SK-N-SH (cell line): ENCODE measurements around the gene PPP1R12B. TPM values are rescaled to one million over a fixed set of nuclear protein-coding genes. Genes with fewer than 3 reads are reported as not detected.
"Not testable (repeated sequence)": the region's sequence is repeated elsewhere in the genome, so short reads cannot be mapped to it uniquely, and the experiment has no call there.

Experiments used
- CTCF ChIA-PET: fragments of 300-600, 350-600 bp; formaldehyde crosslinking; extraction: SDS; loops from one replicate; lab custom pipeline; 2021; lab: Yijun Ruan, JAX
- POLR2A ChIA-PET: fragments of 350-600 bp; sonication (Branson Sonifier 250); formaldehyde crosslinking; extraction: SDS; loops from one replicate; lab custom pipeline; 2020; ENCODE audit warnings: antibody characterized with exemption, inconsistent platforms; lab: Yijun Ruan, JAX
- DNase-seq: peaks from one replicate; pipeline ENCODE4 v3.0.0; 2012
- H2AFZ ChIP-seq: fragments of 200-600 bp; sonication (generic); 2 replicates; pipeline ENCODE4 v1.8.1; 2016; ENCODE audit warnings: antibody characterized with exemption, mild to moderate bottlenecking, low read depth
- H3F3A ChIP-seq: fragments of 200-600 bp; sonication (generic); replicated peaks from 2 replicates; pipeline ENCODE3; 2016; ENCODE audit warnings: antibody characterized with exemption, mild to moderate bottlenecking; ENCODE audit not compliant: insufficient read depth
- H3K27ac ChIP-seq, 2 experiments: fragments of 200-500 bp in 1 of 2; fragments of 200-600 bp in 1 of 2; sonication (Bioruptor generic) in 1 of 2; sonication (generic), shearing (Covaris generic) in 1 of 2; 2 replicates each; pipeline versions ENCODE4 v1.5.1 to v1.6.1; 2014 to 2016; ENCODE audit warnings: low read depth in 2 of 2, inconsistent platforms in 1 of 2, low read length in 1 of 2, mild to moderate bottlenecking in 1 of 2, mixed read lengths in 1 of 2
- H3K27me3 ChIP-seq: fragments of 200-600 bp; sonication (generic), shearing (Covaris generic); 2 replicates; pipeline ENCODE4 v1.6.1; 2016; ENCODE audit warnings: mixed run types; ENCODE audit not compliant: insufficient read depth
- H3K36me3 ChIP-seq, 2 experiments: fragments of 200-500 bp in 1 of 2; fragments of 200-600 bp in 1 of 2; sonication (Bioruptor generic) in 1 of 2; sonication (generic) in 1 of 2; replicated peaks in 1 of 2; 2 replicates each; pipeline versions ENCODE3 to v1.5.1; 2014 to 2016; ENCODE audit warnings: low read length in 1 of 2, mild to moderate bottlenecking in 1 of 2; ENCODE audit not compliant: insufficient read depth in 2 of 2, control insufficient read depth in 1 of 2
- H3K4me1 ChIP-seq, 2 experiments: fragments of 200-500 bp in 1 of 2; fragments of 200-600 bp in 1 of 2; sonication (Bioruptor generic) in 1 of 2; sonication (generic), shearing (Covaris generic) in 1 of 2; 2 replicates each; pipeline versions ENCODE4 v1.5.1 to v1.6.1; 2014 to 2016; ENCODE audit warnings: low read depth in 1 of 2, low read length in 1 of 2, mixed run types in 1 of 2; ENCODE audit not compliant: insufficient read depth in 2 of 2, control insufficient read depth in 1 of 2
- H3K4me2 ChIP-seq: fragments of 200-600 bp; sonication (generic), shearing (Covaris generic); 2 replicates; pipeline ENCODE4 v1.6.1; 2017; ENCODE audit warnings: mixed run types
- H3K4me3 ChIP-seq, 2 experiments: fragments of 200-500 bp in 1 of 2; fragments of 200-600 bp in 1 of 2; sonication (Bioruptor generic) in 1 of 2; sonication (generic), shearing (Covaris generic) in 1 of 2; 2 replicates each; pipeline versions ENCODE4 v1.5.1 to v1.8.1; 2014 to 2016; ENCODE audit warnings: low read depth in 2 of 2, inconsistent platforms in 1 of 2, low read length in 1 of 2, mild to moderate bottlenecking in 1 of 2, mixed read lengths in 1 of 2, moderate library complexity in 1 of 2
- H3K79me2 ChIP-seq: fragments of 200-600 bp; sonication (generic); 2 replicates; pipeline ENCODE4 v1.8.1; 2017; ENCODE audit warnings: mild to moderate bottlenecking; ENCODE audit not compliant: insufficient read depth
- H3K9ac ChIP-seq: fragments of 200-600 bp; sonication (generic); 2 replicates; pipeline ENCODE4 v1.6.1; 2017; ENCODE audit warnings: mixed run types
- H3K9me2 ChIP-seq: fragments of 200-600 bp; sonication (generic); 2 replicates; pipeline ENCODE4 v1.6.1; 2017; ENCODE audit warnings: mixed run types
- H3K9me3 ChIP-seq: fragments of 200-600 bp; sonication (generic); 2 replicates; pipeline ENCODE4 v1.6.1; 2017; ENCODE audit warnings: mixed run types, mild to moderate bottlenecking, moderate library complexity
- H4K20me1 ChIP-seq: fragments of 200-600 bp; sonication (generic); 2 replicates; pipeline ENCODE4 v1.6.1; 2017; ENCODE audit warnings: mild to moderate bottlenecking, mixed run types; ENCODE audit not compliant: insufficient read depth
- EZH2phosphoT487 ChIP-seq: fragments of 200-600 bp; sonication (generic); IDR thresholded peaks from 2 replicates; pipeline ENCODE4 v1.6.1; 2017; ENCODE audit warnings: low read depth, mixed run types, mild to moderate bottlenecking, antibody characterized with exemption, moderate library complexity, borderline replicate concordance
- PBX3 ChIP-seq: IDR thresholded peaks from 2 replicates; pipeline ENCODE4; 2012
- WGBS: methylation state at CpG from one replicate; pipeline ENCODE4 v1.1.6; 2017; ENCODE audit warnings: low lambda C conversion rate; 5-methylcytosine and 5-hydroxymethylcytosine counted together
- polyA plus RNA-seq, 3 experiments: library from polyadenylated mRNA; depleted of rRNA; stranded (reverse); fragments of >200 nt; gene quantifications; 2 replicates each; pipeline ENCODE4 v1.2.3, GENCODE V29; 2012

The PPP1R12B gene
- polyA plus RNA-seq, 1 of the 3 experiments (the other 2 are of a cell fraction), result 2.8 TPM

GRCh38 chr1:202430111-202430510, 81.6 kb downstream of the PPP1R12B start:
- CTCF ChIA-PET, DNase-seq, H3K4me2 ChIP-seq, H3K27ac ChIP-seq, H3K4me3 ChIP-seq, H3K9ac ChIP-seq, H3K9me3 ChIP-seq, H3K27me3 ChIP-seq, H3F3A ChIP-seq, H2AFZ ChIP-seq, POLR2A ChIA-PET, H3K79me2 ChIP-seq, H3K4me1 ChIP-seq, H4K20me1 ChIP-seq, H3K9me2 ChIP-seq: not testable (repeated sequence)
- peaks cover 6 to 11% of the 10 kb centered on the region in 2 experiments for H3K36me3 ChIP-seq
- 83% methylated on average over 1 of the region's 1 CpG for WGBS

GRCh38 chr1:202432338-202432737, 83.8 kb downstream of the PPP1R12B start:
- POLR2A ChIA-PET, H3K27ac ChIP-seq, H3K79me2 ChIP-seq, H3K9me2 ChIP-seq, H3K4me2 ChIP-seq, H4K20me1 ChIP-seq, DNase-seq, H3K9ac ChIP-seq, H2AFZ ChIP-seq, H3K9me3 ChIP-seq, H3F3A ChIP-seq, H3K27me3 ChIP-seq, H3K4me3 ChIP-seq, H3K4me1 ChIP-seq: not testable (repeated sequence)
- H3K36me3 ChIP-seq, result peaks cover 6 to 14% of the 10 kb centered on the region in 2 experiments
- CTCF ChIA-PET, result interaction anchor here (0.9 kb wide), 1 partner anchor 32 kb away, joined by 3 read pairs; no protein-coding TSS in a partner anchor
- 95% methylated on average over 2 of the region's 2 CpGs for WGBS

- Histone ChIP-seq H3F3A (no peaks in the 10 kb centered on the region), H3K4me2 (no peak overlapping the region), H3K79me2 (no peaks in the 10 kb centered on the region), H3K4me3 (no peak overlapping the region), H4K20me1 (no peaks in the 10 kb centered on the region), H3K27ac (no peak overlapping the region), H3K9ac (no peak overlapping the region), H3K27me3 (no peaks in the 10 kb centered on the region), H3K4me1 (peaks cover 0 to 4% of the 10 kb centered on the region in 2 experiments; a peak in 1 of 4 replicates), H3K9me2 (no peaks in the 10 kb centered on the region), H2AFZ (no peak overlapping the region), H3K36me3 (peaks cover 6 to 15% of the 10 kb centered on the region in 2 experiments), H3K9me3 (no peaks in the 10 kb centered on the region)
- WGBS, result 82% methylated on average over 3 of the region's 3 CpGs
- no peak for DNase-seq
- TF ChIP-seq PBX3, result no peak
- TF ChIP-seq EZH2phosphoT487, result no peak
- ChIA-PET CTCF (interaction anchor here (0.6 to 1.1 kb wide), 3 partner anchors 17 to 519 kb away, joined by 3 to 4 read pairs (median 3); no protein-coding TSS in a partner anchor), POLR2A (no interaction called here)
These were observed 84.9 kb downstream of the PPP1R12B start for GRCh38 chr1:202433155-202434043.
